GM12801 (cell line): ENCODE results near the gene VPS52.

Source experiments
- TF ChIP-seq, protein P1 (sequence below): IDR thresholded peaks from one replicate; pipeline ENCODE4 v1.5.1; 2011; ENCODE audit warnings: control low read depth; ENCODE audit not compliant: insufficient read length; ENCODE audit errors: extremely low read depth

The VPS52 gene

DNA sequence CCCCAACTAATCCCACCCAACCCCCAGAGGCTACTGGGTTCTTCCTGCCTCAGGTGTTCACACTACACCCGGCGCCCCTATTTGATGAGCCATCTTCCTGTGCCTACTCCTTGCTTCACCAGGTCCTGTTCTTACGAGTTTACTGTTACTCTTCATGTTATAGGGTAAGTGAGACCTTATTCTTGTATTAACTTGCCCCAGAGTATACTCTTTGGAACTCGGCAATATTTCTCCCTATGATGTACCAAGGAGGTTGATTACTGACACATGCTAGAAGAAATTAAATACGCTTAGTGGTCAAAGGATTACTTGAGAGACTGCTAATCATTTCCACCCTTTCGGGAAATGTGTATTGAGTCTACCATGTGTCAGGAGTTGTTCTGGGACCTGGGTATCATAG is 54.4 kb downstream of the VPS52 start:
- TF ChIP-seq, protein P1, sequence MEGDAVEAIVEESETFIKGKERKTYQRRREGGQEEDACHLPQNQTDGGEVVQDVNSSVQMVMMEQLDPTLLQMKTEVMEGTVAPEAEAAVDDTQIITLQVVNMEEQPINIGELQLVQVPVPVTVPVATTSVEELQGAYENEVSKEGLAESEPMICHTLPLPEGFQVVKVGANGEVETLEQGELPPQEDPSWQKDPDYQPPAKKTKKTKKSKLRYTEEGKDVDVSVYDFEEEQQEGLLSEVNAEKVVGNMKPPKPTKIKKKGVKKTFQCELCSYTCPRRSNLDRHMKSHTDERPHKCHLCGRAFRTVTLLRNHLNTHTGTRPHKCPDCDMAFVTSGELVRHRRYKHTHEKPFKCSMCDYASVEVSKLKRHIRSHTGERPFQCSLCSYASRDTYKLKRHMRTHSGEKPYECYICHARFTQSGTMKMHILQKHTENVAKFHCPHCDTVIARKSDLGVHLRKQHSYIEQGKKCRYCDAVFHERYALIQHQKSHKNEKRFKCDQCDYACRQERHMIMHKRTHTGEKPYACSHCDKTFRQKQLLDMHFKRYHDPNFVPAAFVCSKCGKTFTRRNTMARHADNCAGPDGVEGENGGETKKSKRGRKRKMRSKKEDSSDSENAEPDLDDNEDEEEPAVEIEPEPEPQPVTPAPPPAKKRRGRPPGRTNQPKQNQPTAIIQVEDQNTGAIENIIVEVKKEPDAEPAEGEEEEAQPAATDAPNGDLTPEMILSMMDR = no peak

DNA sequence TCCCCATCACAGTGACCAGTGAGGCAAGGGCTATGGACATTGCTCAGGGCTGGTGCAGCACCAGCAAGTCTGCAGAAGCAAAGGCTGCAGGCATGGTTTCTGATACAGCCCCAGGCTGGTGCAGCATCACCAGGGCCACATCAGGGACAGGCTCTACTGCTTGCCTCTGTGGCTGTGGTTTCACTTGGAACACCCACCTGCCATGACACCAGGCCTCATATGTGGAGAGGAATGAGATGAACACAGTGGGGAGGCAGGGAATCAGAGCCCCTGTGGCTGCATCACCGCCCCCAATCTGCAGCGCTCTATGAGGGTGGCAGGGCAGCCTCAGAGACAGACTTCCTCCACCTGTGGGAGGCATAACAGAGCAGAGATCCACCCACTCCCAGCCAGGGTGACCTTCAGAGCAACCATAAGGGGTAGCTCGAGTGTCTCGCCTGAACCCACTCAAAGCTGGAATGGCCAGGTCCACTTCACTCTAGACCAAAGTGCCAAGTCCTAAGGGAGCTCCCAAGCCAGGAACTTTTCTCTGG is 55.5 kb downstream of the VPS52 start:
- TF ChIP-seq, protein P1 = no peak

DNA sequence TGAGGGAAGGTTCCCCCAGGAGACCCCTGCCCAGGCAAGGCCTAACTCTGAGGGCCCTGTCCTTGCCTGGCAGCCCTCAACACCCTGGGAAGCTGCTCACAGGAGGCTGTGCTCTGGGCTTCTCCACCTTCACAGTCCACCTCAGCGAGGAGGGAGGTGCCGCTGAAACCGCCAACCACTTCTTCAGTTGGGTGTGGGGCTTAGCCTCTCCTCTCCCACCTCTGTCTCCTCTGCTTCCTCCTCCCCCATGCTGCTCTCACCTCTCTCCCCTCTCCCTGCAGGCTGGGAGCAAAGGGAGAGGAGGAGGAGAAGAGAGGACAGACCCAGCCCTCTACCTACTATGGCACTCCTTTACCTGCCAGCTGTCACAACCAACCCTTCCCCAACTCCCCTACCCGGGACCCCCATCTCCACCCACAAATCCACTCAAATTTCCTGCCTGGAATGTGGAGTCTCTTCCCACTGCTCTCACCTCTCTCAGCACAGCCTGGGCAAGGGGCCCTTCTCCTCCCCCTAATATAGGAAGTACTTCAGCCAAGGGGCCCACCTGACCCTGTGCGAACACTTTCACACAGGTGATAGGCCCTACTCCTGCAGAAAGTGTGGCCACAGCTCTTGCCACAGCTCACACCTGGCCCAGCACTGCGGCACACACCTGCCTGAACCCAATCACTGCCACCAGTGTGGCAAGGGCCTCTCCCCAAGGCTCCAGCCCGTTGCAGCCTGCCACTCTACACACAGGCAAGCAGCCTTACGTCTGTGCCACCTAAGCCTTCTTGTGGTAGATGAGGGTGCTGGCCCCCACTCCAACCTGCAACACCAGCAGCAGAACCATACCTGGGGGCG is 56.2 kb downstream of the VPS52 start:
- TF ChIP-seq, protein P1 = no peak

DNA sequence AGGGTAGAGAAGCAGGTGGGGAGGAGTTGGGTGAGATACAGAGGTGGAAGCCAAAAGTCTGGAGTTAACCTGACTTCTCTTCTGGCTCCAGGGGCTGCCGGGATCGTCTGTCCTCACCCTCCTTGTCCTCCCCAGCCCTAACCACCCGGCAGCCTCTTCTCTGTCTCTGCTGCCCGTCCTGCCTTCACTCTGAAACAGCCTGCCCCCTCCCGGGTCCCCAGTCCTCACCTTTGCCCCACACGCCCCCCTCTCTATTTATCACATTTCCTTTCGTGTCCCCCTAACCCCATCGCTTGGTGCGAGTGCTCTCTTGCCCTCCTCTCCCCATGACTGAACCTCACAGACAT is 57.7 kb downstream of the VPS52 start:
- TF ChIP-seq, protein P1 = no peak

DNA sequence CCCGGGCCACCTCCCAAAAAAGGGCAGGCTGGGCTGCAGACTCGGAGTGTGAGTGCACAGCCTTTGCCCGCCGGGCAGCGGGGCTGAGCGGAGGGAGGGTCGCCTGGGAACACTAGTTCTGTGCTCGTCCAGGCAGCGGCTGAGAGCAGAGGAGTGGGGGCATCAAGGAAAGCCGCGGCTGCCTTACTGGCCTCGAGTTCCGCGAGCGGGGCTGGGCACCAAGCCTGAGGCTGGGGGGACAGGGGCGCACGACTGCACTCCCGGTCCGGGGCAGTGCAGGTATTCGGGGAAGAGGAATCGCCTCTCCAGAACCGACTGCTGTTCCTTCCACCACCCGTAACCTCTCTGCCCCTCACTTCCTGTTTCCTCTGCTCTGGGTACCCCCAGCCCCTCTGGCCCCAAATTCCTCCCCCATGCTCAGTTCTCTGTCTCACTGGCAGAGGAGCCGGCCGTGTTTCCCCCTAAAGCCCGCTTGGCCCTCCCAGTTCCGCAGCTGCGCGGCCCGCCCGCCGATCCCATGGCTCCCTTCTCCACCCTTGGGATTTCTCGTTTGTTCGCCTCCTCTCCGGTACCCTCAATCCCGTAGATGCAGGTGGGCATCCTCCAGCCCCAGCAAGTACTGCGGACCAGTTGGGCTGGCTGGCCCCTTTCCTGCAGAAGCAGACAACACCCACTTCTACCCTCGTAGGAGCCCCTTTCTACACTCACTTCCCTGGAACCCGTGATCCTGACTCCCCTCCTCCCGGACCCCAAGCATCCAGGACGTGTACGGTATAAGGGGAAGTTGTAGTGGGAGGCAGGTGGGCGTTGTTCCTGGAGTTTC is 58.3 kb downstream of the VPS52 start:
- TF ChIP-seq, protein P1 = no peak

DNA sequence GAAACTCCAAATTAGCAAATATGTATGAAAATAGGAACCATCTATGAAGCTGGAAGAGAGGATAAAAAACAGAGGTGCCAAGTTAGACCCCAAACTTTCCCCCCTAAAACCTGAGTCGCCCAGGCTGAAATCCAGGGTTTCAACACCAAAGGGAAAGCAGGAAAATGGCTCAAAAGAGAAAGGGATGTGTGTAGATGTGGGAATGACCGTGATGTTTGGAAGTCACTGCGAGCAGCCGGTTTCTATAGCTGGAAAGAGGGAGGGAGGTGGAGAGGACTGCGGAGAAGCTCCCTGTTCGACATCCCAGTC is 58.9 kb downstream of the VPS52 start:
- TF ChIP-seq, protein P1 = no peak

DNA sequence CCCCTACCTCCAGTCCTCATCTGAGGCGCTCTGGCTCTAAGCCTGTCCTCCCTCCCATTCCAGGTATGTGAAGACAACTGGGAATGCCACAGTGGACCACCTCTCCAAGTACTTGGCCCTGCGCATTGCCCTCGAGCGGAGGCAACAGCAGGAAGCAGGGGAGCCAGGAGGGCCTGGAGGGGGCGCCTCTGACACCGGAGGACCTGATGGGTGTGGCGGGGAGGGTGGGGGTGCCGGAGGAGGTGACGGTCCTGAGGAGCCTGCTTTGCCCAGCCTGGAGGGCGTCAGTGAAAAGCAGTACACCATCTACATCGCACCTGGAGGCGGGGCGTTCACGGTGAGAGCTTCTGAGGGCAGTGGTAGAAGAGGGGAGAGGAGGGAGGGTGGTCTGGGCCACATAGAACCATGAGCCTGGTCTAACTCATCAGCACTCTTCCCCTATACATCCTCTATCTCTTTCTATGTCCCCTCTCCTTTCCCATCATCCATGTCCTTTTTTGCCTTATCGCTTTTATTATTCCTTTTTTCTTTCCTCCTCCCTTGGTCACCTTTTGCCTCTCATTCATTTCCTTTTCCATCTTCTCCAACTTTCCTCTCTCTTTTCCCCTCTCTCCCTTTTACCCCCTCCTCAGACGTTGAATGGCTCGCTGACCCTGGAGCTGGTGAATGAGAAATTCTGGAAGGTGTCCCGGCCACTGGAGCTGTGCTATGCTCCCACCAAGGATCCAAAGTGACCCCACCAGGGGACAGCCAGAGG is 59.8 kb downstream of the VPS52 start:
- TF ChIP-seq, protein P1 = no peak
